GM19025 (cell line): ENCODE measurements around the gene STARD3NL.
"Not testable (repeated sequence)": the region's sequence is repeated elsewhere in the genome, so short reads cannot be mapped to it uniquely, and the experiment has no call there.

Source experiments
- ATAC-seq: cut with Tn5 transposase; IDR thresholded peaks from one replicate; pipeline ENCODE4 v1.9.1; 2021; ENCODE audit warnings: mild to moderate bottlenecking, low read depth, moderate library complexity; ENCODE audit not compliant: unreplicated experiment

STARD3NL gene

DNA sequence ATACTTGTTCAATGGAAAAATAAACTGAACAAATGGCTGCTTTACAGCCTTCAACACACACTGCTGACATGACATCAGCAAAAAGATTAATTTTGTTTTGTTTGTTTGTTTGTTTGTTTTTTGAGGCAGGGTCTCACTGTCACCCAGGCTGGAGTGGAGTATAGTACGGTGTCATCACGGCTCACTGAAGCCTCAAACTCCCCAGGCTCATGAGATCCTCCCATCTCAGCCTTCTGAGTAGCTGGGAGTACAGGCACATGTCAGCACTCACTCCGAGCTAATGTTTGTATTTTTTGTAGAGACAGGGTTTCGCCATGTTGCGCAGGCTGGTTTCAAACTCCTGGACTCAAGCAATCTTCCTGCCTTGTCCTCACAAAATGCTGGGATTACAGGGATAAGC, 84.5 kb downstream of the STARD3NL start:
- no peak for ATAC-seq

DNA sequence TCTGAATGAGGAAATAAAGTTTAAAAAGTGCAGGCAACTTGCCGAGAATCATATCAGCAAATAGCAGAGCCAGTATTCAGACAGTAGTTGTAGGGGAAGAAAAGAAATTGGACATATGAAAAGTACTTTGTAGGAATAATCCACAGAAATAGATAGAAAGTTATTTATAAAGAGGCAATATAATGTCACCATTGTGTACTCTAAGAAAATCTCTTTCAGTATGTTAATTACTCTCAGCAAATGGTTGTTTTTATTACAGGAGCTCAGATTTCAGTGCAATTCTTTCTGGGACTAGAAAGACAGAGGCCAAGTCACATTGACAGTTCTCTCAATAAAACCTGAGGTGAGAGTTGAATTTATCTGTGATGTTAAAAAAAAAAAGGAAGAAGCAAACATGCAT, 85.2 kb downstream of the STARD3NL start:
- ATAC-seq = not testable (repeated sequence)

DNA sequence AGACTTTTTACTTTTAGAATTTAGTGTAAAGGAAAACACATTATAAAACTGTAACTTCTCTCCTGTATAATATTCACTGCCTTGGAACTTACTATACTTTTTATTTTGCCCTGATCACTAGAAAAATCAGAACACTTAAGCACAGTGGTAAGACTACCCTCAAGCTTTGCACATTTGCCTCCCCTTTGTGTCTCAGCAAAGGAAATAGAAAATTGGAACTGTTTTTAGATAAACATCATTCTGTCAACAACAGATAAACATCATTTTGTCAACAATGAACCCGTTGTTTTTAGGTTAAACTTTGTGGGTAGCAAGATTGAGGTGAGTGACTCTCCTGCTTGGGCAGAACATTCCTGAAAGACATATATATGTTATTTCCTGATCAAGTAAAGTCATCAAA, 86.6 kb downstream of the STARD3NL start:
- ATAC-seq = not testable (repeated sequence)

DNA sequence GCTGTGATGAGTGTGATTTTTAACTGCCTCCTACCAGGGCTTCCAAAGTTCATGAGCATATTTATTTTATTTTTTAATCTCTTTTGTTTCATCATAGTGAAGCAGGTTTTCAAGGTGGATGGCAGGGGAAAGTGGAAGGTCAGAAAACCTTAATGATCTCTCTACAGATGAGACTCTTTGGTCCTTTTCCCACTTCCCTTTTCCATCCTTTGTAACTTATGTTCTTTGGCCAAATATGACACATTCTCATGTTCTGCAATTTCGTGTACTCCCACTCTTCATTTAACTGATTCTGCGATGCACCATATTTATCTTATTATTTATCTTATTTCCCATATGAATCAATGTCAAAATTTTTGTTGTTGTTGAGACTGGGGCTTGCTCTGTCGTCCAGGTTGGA, 87.9 kb downstream of the STARD3NL start:
- not testable (repeated sequence) for ATAC-seq

DNA sequence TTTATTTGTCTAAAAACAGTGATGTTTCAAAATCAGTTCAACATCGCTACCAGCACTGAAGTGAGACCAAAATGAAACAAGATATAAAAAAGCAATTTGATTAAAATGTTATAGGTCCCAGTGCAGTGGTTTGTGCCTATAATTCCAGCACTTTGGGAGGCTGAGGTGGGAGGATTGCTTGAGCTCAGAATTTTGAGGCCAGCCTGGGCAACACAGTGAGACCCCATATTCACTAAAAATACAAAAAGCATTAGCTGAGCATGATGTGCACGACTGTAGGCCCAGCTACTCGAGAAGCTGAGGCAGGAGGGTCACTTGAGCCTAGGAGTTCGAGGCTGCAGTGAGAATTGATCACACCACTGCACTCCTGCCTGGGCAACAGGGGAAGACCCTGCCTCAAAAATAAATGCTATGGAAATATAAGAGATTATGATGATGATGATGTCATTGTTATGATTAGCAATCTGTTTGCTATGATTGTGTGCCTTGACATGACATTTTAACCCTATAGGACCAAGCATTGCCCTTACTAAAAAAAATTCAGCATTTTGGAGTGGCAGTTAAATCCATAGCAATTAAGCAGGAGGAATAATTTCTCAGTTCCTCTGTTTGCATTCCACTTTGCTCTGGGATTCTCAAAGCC, 91.8 kb downstream of the STARD3NL start:
- ATAC-seq = not testable (repeated sequence)

DNA sequence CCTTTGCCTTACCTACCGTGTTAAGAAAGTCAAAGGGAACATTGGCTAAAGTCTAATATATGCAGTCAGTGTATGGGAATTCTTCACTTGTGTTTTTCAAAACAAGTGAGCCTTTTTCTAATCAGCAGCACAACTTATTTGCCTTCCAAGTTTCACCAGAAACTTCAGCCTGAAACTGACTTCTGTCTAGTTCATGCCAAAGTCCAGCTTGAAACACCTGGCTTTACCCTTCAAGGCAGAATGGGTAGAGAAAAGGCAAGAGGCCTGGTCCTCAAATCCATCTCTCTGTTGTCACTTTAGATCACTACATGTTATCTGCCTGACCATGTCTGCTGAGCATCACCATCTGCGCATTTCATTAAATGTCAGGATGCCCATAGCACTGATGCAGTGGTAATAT, 92.4 kb downstream of the STARD3NL start:
- not testable (repeated sequence) for ATAC-seq

DNA sequence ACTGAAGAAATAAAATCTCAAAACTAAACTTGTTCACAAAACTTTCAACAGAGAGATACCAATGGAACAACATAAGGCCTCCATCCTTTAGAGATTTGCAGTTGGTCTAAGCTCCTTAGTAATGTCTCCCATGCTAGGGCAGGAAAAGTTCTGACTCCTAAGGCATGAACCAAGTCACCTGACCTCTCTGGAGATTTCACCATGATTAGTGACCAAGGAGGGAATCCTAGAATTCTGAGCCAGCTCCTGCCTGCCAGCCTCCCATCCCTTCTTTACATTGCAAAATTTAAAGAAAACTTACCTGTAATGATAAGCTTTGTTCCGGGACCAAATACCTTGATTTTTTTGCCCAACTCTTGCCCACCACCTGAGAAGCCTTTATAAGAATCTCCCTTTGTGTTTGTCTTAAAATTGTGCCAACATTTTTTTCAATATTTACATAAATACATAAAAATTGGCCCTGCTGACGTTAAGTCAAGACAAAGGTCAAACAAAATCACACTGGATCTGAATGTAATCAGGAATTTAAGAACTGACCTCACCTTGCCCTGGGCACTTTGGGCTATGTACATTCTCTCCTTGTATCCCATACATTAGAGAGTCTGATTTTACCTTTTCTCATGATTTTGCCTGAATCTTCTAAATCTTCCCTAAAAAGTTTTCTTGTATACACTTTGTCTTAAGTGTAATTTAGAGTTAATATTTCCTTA, 95.4 kb downstream of the STARD3NL start, which contains the start of gene TARP:
Gene TARP (minus strand): TSS at position 351 of the 710 bp plus-strand sequence.
- ATAC-seq = no peak

DNA sequence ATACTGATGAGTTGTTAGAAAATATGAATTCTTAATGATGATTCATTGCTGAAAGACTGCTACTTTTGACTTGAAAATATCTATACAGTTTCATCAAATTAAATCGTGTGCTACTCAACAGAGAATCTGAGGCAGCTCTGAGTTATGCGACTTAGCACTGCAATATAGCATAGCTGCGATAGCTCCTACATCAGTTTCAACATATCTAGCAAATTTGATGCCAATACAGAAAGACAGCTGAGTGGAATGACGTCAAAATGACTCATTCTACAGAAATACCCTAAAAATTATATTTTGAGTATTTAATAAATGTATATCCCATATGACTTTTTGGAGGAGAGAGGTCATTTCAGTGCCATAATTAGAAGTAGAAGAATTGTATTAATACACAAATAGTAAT, 96.4 kb downstream of the STARD3NL start:
- ATAC-seq = no peak

DNA sequence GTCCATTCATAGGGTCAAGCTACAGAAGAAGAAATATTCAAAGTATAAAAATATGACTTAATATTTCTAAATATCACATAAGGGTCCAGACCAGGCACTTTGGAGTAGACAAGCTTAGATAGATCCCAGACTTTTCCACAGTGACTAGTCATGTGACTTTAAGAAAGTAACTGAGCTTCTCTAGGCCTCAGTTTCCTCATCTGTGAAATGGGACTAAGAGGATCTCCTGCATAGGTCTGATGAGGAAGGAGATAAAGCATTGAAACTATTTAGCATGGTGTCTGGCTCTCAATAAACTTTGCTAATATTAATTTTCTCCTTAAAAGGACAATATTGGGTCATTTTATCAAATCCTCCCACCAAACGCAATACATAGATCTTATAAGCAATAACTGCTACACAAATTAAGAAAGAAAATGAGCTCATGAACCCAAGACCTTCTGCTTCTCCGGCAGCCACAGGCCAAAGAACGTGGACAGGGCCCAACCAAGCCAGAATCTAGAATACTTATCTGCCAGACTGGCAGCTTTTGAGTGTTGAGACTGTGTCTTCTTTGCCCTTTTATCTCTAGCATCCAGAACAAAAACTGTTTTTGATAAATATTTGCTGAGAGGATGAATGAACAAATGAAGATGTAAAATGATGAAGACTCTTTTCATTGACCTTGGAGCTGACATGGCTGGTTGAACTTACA, 97.0 kb downstream of the STARD3NL start:
- ATAC-seq = no peak

DNA sequence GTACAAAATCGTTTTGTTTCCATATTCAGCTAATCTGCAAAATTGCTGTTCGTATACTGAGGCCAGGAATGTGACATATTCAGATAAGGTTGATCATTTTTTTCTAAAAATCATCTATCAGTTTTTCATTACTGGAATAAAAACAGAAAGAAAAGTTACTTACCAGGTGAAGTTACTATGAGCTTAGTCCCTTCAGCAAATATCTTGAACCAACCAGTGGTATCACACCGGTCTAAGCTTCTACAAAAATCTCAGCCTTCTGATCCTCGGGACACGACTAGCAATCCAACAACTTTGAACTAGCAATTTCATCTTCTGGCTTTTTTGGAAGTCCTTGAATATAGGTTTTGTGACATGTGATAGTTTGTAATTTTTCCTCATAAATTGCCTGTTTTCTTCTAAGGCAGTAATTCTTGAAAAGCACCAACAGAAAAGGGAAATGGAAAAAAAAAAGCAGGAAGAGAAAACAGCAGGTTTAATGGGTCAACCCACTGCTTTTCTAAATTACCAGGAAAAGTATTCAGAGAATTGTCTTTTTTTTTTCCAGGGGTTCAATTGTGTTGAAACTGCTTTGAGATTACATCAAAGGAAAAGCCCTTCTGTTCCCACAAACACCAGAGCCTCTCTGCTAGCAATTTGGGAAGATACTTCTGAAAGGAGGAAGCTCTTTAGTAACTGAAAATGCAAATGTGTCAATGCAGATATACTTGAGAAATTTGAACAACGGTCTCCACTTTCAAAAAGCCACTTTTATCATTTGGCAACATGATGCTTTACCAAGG, 98.2 kb downstream of the STARD3NL start:
- no peak for ATAC-seq

DNA sequence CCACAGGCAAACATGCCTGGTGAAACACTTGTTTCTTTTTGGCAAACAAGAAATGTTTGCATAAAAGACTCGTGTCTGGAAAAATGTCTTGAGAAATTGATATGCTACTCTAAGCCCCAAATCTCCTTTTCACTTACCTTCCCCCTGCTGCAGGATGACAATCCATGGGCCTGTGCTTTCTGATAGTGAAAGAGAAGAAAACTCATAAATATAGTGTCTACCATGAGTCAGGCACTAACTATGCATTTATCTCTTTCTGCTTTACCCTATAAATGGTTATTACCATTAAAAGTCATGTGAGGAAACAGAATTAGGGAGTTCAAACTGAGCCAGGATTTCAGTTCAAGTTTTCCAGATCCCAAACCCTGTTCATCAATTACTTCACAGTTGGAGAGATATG, 102.0 kb downstream of the STARD3NL start:
- ATAC-seq = no peak
